Trophoblast cell (in vitro differentiated cells and primary cell): Measurements from ENCODE around the gene UHRF1.
A peak's percentile ranks its signal among the peaks of the same experiment; 100 is the strongest.

ENCODE experiments used
- DNase-seq, 2 donors: peaks; one replicate each; pipeline ENCODE4 v3.0.0-alpha.2; 2016
- H2AFZ ChIP-seq: 2 replicates; pipeline ENCODE4 v1.6.1; 2013; ENCODE audit warnings: low read length, moderate library complexity, mild to moderate bottlenecking; ENCODE audit not compliant: insufficient read depth, poor library complexity
- H2AK5ac ChIP-seq: 2 replicates; pipeline ENCODE4 v1.6.1; 2013; ENCODE audit warnings: mild to moderate bottlenecking, low read length
- H2BK120ac ChIP-seq: 2 replicates; pipeline ENCODE4 v1.6.1; 2013; ENCODE audit warnings: low read length, mild to moderate bottlenecking, moderate library complexity; ENCODE audit not compliant: insufficient read depth, poor library complexity
- H2BK12ac ChIP-seq: 2 replicates; pipeline ENCODE4 v1.6.1; 2013; ENCODE audit warnings: mild to moderate bottlenecking, low read length, moderate library complexity
- H2BK5ac ChIP-seq: 2 replicates; pipeline ENCODE4 v1.6.1; 2013; ENCODE audit warnings: low read length, low read depth, moderate library complexity, mild to moderate bottlenecking; ENCODE audit not compliant: poor library complexity
- H3K14ac ChIP-seq: 2 replicates; pipeline ENCODE4 v1.6.1; 2013; ENCODE audit warnings: mild to moderate bottlenecking, low read length
- H3K18ac ChIP-seq: 2 replicates; pipeline ENCODE4 v1.6.1; 2013; ENCODE audit warnings: mild to moderate bottlenecking, low read length
- H3K23ac ChIP-seq: 2 replicates; pipeline ENCODE4 v1.6.1; 2013; ENCODE audit warnings: low read length
- H3K27ac ChIP-seq: 2 replicates; pipeline ENCODE4 v1.5.1; 2013; ENCODE audit warnings: low read depth, mild to moderate bottlenecking, inconsistent platforms, low read length, moderate library complexity
- H3K27me3 ChIP-seq: 2 replicates; pipeline ENCODE4 v1.6.1; 2013; ENCODE audit warnings: inconsistent platforms, mild to moderate bottlenecking, low read length, moderate library complexity; ENCODE audit not compliant: insufficient read depth
- H3K36me3 ChIP-seq, 2 experiments: 1 replicate in 1 of 2; 2 replicates in 1 of 2; pipeline ENCODE4 v1.6.1; 2013; ENCODE audit warnings: low read length in 2 of 2, mild to moderate bottlenecking in 2 of 2, moderate library complexity in 1 of 2; ENCODE audit not compliant: insufficient read depth in 2 of 2, control insufficient read depth in 1 of 2
- H3K4ac ChIP-seq: 2 replicates; pipeline ENCODE4 v1.6.1; 2013; ENCODE audit warnings: low read depth, mild to moderate bottlenecking, low read length, moderate library complexity
- H3K4me1 ChIP-seq, 2 experiments: 1 replicate in 1 of 2; 2 replicates in 1 of 2; pipeline ENCODE4 v1.6.1; 2013; ENCODE audit warnings: low read length in 2 of 2, mild to moderate bottlenecking in 2 of 2, moderate library complexity in 1 of 2; ENCODE audit not compliant: insufficient read depth in 2 of 2, control insufficient read depth in 1 of 2
- H3K4me2 ChIP-seq: 2 replicates; pipeline ENCODE4 v1.6.1; 2013; ENCODE audit warnings: inconsistent platforms, mild to moderate bottlenecking, low read length, moderate library complexity
- H3K4me3 ChIP-seq: 2 replicates; pipeline ENCODE4 v1.5.1; 2013; ENCODE audit warnings: mild to moderate bottlenecking, low read depth, low read length, inconsistent platforms
- H3K79me1 ChIP-seq: one replicate; pipeline ENCODE4 v1.6.1; 2013; ENCODE audit warnings: low read length
- H3K79me2 ChIP-seq: 2 replicates; pipeline ENCODE4 v1.6.1; 2013; ENCODE audit warnings: low read length, mild to moderate bottlenecking; ENCODE audit not compliant: control insufficient read depth, insufficient read depth, poor library complexity
- H3K9ac ChIP-seq: 2 replicates; pipeline ENCODE4 v1.6.1; 2013; ENCODE audit warnings: mild to moderate bottlenecking, low read length
- H3K9me3 ChIP-seq: 2 replicates; pipeline ENCODE4 v1.6.1; 2013; ENCODE audit warnings: low read depth, mild to moderate bottlenecking, control low read depth, inconsistent platforms, low read length; ENCODE audit not compliant: insufficient read depth
- H4K12ac ChIP-seq: 2 replicates; pipeline ENCODE4 v1.6.1; 2013; ENCODE audit warnings: low read depth, mild to moderate bottlenecking, low read length, moderate library complexity
- H4K8ac ChIP-seq: 2 replicates; pipeline ENCODE4 v1.6.1; 2013; ENCODE audit warnings: low read depth, mild to moderate bottlenecking, low read length, moderate library complexity
- H4K91ac ChIP-seq: one replicate; pipeline ENCODE4 v1.6.1; 2013; ENCODE audit warnings: low read depth, mild to moderate bottlenecking, low read length, moderate library complexity
- WGBS: extraction: QIAGEN DNeasy Blood & Tissue Kit; methylation state at CpG from one replicate; pipeline ENCODE4 v1.1.7; 2013; ENCODE audit warnings: missing lambda C conversion rate; ENCODE audit not compliant: insufficient read length, insufficient coverage; ENCODE audit errors: extremely low coverage; 5-methylcytosine and 5-hydroxymethylcytosine counted together

UHRF1 gene

DNA sequence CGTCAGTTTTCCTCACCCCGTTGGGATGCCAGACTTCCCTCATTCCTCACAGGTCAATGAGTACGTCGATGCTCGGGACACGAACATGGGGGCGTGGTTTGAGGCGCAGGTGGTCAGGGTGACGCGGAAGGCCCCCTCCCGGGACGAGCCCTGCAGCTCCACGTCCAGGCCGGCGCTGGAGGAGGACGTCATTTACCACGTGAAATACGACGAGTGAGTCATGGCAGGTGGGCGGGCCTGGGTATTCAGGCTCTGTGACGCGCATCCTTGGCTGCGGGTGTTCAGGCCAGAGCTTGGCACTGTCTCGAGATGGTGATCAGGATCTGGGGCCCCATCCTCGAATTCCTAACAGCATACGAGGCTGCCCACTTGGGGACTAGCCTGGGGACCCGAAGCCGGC lies 21.4 kb downstream of the UHRF1 start:
- H3K27me3 ChIP-seq: no peaks in the 10 kb centered on the region
- H2BK5ac ChIP-seq: no peak overlapping the region
- H3K23ac ChIP-seq: no peak overlapping the region
- no peak overlapping the region for H2AK5ac ChIP-seq
- H3K4me1 ChIP-seq: no peaks in the 10 kb centered on the region
- H4K12ac ChIP-seq: no peak overlapping the region
- no peak overlapping the region for H3K4me2 ChIP-seq
- no peak overlapping the region for H3K27ac ChIP-seq
- no peak overlapping the region for H2AFZ ChIP-seq
- no peak overlapping the region for H3K14ac ChIP-seq
- no peak overlapping the region for H3K4ac ChIP-seq
- peak in 1 of 2 donors; percentile 49 for DNase-seq
- H3K79me1 ChIP-seq: no peaks in the 10 kb centered on the region
- no peak overlapping the region for H3K9ac ChIP-seq
- no peak overlapping the region for H2BK120ac ChIP-seq
- peaks cover 43 to 45% of the 10 kb centered on the region in 2 experiments for H3K36me3 ChIP-seq
- no peak overlapping the region for H3K18ac ChIP-seq
- no peak overlapping the region for H4K8ac ChIP-seq
- no peak overlapping the region for H3K4me3 ChIP-seq
- H3K79me2 ChIP-seq: no peaks in the 10 kb centered on the region
- no CpG with 5 or more reads among the region's 28 CpGs for WGBS
- H3K9me3 ChIP-seq: peaks cover 1% of the 10 kb centered on the region
- H4K91ac ChIP-seq: no peak overlapping the region
- no peak overlapping the region for H2BK12ac ChIP-seq

DNA sequence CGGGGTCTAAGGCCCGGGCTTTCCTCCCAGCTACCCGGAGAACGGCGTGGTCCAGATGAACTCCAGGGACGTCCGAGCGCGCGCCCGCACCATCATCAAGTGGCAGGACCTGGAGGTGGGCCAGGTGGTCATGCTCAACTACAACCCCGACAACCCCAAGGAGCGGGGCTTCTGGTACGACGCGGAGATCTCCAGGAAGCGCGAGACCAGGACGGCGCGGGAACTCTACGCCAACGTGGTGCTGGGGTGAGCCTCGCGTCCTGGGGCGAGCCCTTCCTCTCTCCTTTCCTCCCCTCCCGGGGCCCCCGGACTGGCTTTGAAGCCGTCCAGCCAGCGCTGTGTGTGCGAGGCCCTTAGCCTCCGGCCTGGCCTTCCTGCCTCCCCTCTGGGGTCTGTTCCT lies 23.4 kb downstream of the UHRF1 start:
- H3K23ac ChIP-seq: no peak overlapping the region
- no peak overlapping the region for H2AK5ac ChIP-seq
- H3K79me2 ChIP-seq: no peaks in the 10 kb centered on the region
- no peak overlapping the region for H4K91ac ChIP-seq
- no peak overlapping the region for H3K4me2 ChIP-seq
- no peaks in the 10 kb centered on the region for H3K79me1 ChIP-seq
- H3K9ac ChIP-seq: no peak overlapping the region
- H3K4ac ChIP-seq: no peak overlapping the region
- no peak overlapping the region for H2BK120ac ChIP-seq
- no peak overlapping the region for H2BK12ac ChIP-seq
- WGBS: no CpG with 5 or more reads among the region's 32 CpGs
- no peak for DNase-seq
- no peak overlapping the region for H3K18ac ChIP-seq
- no peak overlapping the region for H2AFZ ChIP-seq
- H3K27me3 ChIP-seq: no peaks in the 10 kb centered on the region
- no peak overlapping the region for H3K14ac ChIP-seq
- H3K4me1 ChIP-seq: no peaks in the 10 kb centered on the region
- no peak overlapping the region for H2BK5ac ChIP-seq
- no peak overlapping the region for H3K27ac ChIP-seq
- H3K36me3 ChIP-seq: peaks cover 47 to 53% of the 10 kb centered on the region in 2 experiments
- no peak overlapping the region for H3K4me3 ChIP-seq
- H4K12ac ChIP-seq: no peak overlapping the region
- no peak overlapping the region for H4K8ac ChIP-seq
- peaks cover 1% of the 10 kb centered on the region for H3K9me3 ChIP-seq

DNA sequence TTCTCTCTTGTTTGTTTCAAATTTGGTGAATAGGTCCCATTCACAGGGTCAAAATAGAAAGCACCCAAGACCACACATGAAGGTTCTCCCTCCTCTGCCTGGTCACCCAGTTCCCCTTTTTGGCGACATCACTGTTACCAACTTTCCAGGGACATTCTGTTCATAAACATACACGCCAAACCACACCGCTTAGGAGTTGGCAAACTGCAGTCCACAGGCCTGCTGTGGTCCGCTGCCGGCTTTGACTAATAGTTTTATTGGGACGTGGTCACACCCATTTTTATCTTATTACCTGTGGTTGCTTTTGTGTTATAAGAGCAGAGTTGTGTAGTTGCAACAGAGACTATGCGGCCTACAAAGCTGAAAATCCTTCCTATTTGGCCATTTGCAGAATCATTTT lies 24.2 kb downstream of the UHRF1 start:
- no peak overlapping the region for H4K91ac ChIP-seq

DNA sequence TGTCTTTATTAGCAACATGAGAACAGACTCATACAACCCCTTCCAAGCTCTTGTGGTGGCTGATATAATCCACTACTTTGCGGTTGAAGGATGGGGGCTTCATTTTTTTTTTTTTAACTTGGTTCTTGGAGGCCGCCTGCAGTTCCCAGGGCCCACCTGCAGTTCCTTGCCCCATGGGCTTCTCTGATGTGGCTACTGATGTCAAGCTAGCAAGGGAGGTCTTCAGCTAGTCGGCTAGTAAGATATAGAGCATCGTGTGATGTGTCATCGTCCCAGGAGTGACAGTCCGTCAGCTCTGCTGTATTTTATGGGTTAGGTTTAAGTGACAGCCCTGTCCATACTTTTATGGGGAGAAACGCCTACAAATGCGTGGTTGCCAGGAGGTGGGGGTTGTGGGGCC lies 26.1 kb downstream of the UHRF1 start:
- DNase-seq: no peak
- no peak overlapping the region for H3K4ac ChIP-seq
- no peak overlapping the region for H4K8ac ChIP-seq
- no peaks in the 10 kb centered on the region for H3K79me2 ChIP-seq
- no peaks in the 10 kb centered on the region for H3K4me1 ChIP-seq
- H2BK12ac ChIP-seq: no peak overlapping the region
- no CpG with 5 or more reads among the region's 8 CpGs for WGBS
- no peaks in the 10 kb centered on the region for H3K9me3 ChIP-seq
- H3K79me1 ChIP-seq: no peaks in the 10 kb centered on the region
- H3K23ac ChIP-seq: no peak overlapping the region
- H2AK5ac ChIP-seq: no peak overlapping the region
- no peaks in the 10 kb centered on the region for H3K27me3 ChIP-seq
- H2BK120ac ChIP-seq: no peak overlapping the region
- H3K4me2 ChIP-seq: no peak overlapping the region
- no peak overlapping the region for H3K14ac ChIP-seq
- H2BK5ac ChIP-seq: no peak overlapping the region
- H4K12ac ChIP-seq: no peak overlapping the region
- H3K4me3 ChIP-seq: no peak overlapping the region
- H3K18ac ChIP-seq: no peak overlapping the region
- H4K91ac ChIP-seq: no peak overlapping the region
- H2AFZ ChIP-seq: no peak overlapping the region
- no peak overlapping the region for H3K9ac ChIP-seq
- H3K36me3 ChIP-seq: peaks cover 38% of the 10 kb centered on the region in 2 experiments
- H3K27ac ChIP-seq: no peak overlapping the region

More for the DNA sequence above, 24.2 kb downstream of the UHRF1 start:
- Histone ChIP-seq H3K18ac (no peak overlapping the region), H2BK12ac (no peak overlapping the region), H2AFZ (no peak overlapping the region), H3K4me2 (no peak overlapping the region), H4K12ac (no peak overlapping the region), H3K27ac (no peak overlapping the region), H2AK5ac (no peak overlapping the region), H3K23ac (no peak overlapping the region), H3K79me2 (no peaks in the 10 kb centered on the region), H3K79me1 (no peaks in the 10 kb centered on the region), H3K9ac (no peak overlapping the region), H4K8ac (no peak overlapping the region), H3K27me3 (no peaks in the 10 kb centered on the region), H3K4me3 (no peak overlapping the region), H2BK120ac (no peak overlapping the region), H3K4me1 (no peaks in the 10 kb centered on the region), H3K9me3 (peaks cover 1% of the 10 kb centered on the region), H2BK5ac (no peak overlapping the region), H3K36me3 (peaks cover 47 to 51% of the 10 kb centered on the region in 2 experiments), H3K4ac (no peak overlapping the region), H3K14ac (no peak overlapping the region)
- no peak for DNase-seq
- WGBS: no CpG with 5 or more reads among the region's 7 CpGs
